ENCODE data around the gene PTPA. TPM values are rescaled to one million over a fixed set of nuclear protein-coding genes. Genes with fewer than 3 reads are reported as not detected.
A peak's percentile ranks its signal among the peaks of the same experiment; 100 is the strongest.
"Not testable (repeated sequence)": the region's sequence is repeated elsewhere in the genome, so short reads cannot be mapped to it uniquely, and the experiment has no call there.

The PTPA gene
- total RNA-seq, 1 donor from 2014 or later: 144 TPM

DNA sequence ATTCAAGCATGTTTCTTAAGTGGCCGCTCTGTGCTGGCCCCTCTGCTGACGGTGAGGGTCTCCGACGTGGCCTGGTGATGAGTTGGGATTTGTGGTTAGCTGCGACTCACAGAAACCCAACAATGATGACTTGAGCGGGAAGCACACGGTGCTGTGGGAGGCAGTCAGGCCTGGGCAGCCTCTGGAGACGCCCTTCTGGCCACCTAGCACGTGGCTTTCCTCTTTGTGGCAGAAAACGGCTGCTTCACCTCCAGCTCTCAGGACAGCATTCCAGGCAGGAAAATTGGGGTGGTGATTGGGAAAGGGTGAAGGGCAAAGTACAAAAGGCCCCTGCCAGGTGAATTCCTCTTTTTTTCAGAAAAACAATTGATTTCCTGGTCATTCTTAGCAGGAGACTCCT lies 84.4 kb downstream of the PTPA start:
- no peak overlapping the region for H3K27ac Mint-ChIP-seq (ENCODE audit: unreplicated experiment)
- no peaks in the 10 kb centered on the region for H3K27me3 Mint-ChIP-seq (ENCODE audit: low read depth)
- H3K36me3 Mint-ChIP-seq (ENCODE audit: low read depth): no peaks in the 10 kb centered on the region
- no peak for DNase-seq (ENCODE audit: low read depth, low spot score)
- H3K4me3 Mint-ChIP-seq: no peak overlapping the region
- peaks cover 2% of the 10 kb centered on the region for H3K9me3 Mint-ChIP-seq
- H3K4me1 Mint-ChIP-seq: peaks cover 23% of the 10 kb centered on the region
- TF ChIP-seq, protein P1, sequence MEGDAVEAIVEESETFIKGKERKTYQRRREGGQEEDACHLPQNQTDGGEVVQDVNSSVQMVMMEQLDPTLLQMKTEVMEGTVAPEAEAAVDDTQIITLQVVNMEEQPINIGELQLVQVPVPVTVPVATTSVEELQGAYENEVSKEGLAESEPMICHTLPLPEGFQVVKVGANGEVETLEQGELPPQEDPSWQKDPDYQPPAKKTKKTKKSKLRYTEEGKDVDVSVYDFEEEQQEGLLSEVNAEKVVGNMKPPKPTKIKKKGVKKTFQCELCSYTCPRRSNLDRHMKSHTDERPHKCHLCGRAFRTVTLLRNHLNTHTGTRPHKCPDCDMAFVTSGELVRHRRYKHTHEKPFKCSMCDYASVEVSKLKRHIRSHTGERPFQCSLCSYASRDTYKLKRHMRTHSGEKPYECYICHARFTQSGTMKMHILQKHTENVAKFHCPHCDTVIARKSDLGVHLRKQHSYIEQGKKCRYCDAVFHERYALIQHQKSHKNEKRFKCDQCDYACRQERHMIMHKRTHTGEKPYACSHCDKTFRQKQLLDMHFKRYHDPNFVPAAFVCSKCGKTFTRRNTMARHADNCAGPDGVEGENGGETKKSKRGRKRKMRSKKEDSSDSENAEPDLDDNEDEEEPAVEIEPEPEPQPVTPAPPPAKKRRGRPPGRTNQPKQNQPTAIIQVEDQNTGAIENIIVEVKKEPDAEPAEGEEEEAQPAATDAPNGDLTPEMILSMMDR (conservative IDR thresholded peaks at IDR 0.05): no peak

DNA sequence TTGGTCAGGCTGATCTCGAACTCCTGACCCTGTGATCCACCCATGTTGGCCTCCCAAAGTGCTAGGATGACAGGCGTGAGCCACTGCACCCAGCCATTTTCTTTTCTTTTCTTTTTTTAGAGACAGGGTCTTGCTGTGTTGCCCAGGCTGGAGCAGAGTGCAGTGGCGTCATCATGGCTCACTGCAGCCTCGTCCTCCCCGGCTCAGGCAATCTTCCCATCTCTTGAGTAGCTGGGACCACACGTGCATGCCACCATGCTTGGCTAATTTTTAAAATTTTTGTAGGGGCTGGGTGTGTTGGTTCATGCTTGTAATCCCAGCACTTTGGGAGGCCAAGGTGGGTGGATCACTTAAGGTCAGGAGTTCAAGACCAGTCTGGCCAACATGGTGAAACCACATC lies 85.8 kb downstream of the PTPA start:
- H3K9me3 Mint-ChIP-seq; H3K27ac Mint-ChIP-seq (ENCODE audit: unreplicated experiment); H3K4me3 Mint-ChIP-seq; DNase-seq (ENCODE audit: low read depth, low spot score); H3K36me3 Mint-ChIP-seq (ENCODE audit: low read depth); H3K27me3 Mint-ChIP-seq (ENCODE audit: low read depth): not testable (repeated sequence)
- peaks cover 23% of the 10 kb centered on the region for H3K4me1 Mint-ChIP-seq

DNA sequence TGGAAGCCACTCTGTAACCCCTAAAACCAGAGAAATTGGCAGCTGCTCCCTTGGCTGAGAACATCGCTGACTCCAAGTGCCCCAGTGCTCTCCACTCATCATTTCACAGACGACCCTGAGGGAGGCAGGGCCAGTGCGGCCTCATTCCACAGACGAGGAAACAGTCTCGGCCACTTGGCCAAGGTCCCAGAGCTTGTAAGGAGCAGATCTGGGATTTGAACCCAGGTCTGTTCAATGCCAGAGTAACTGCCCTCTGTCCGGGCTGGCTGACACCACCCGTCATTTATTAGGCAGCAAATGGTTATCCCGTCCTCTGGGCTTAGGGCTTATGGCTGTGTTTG lies 86.7 kb downstream of the PTPA start:
- Mint-ChIP-seq H3K36me3 (ENCODE audit: low read depth) (no peaks in the 10 kb centered on the region), H3K27me3 (ENCODE audit: low read depth) (no peaks in the 10 kb centered on the region), H3K4me1 (peaks cover 23% of the 10 kb centered on the region), H3K9me3 (no peaks in the 10 kb centered on the region), H3K27ac (ENCODE audit: unreplicated experiment) (peak overlapping the region; percentile 27), H3K4me3 (no peak overlapping the region)
- DNase-seq (ENCODE audit: low read depth, low spot score): no peak
- TF ChIP-seq, protein P1 (conservative IDR thresholded peaks at IDR 0.05): no peak

Other genes starting within 250 kb of the PTPA start
- gene KYAT1, start 229.5 kb upstream of the PTPA start, total RNA-seq: 17.7 and 17.9 TPM in 2 replicates
- gene LRRC8A, start 229.3 kb upstream of the PTPA start, total RNA-seq: 48.5 and 49.7 TPM in 2 replicates
- gene PHYHD1, start 190.4 kb upstream of the PTPA start, total RNA-seq: 3.9 and 5.0 TPM in 2 replicates
- gene DOLK, start 163.8 kb upstream of the PTPA start, total RNA-seq: 20.7 and 21.1 TPM in 2 replicates
- gene NUP188, start 163.7 kb upstream of the PTPA start, total RNA-seq: 128 TPM in 2 replicates
- gene SH3GLB2, start 83.1 kb upstream of the PTPA start, total RNA-seq: 71.7 and 76.1 TPM in 2 replicates
- 34.4 and 38.3 TPM in 2 replicates for gene MIGA2, start 74.8 kb upstream of the PTPA start, total RNA-seq
- gene DOLPP1, start 30.3 kb upstream of the PTPA start, total RNA-seq: 43.1 and 43.9 TPM in 2 replicates
- gene CRAT, start 622 bp upstream of the PTPA start, total RNA-seq: 24.9 and 26.0 TPM in 2 replicates
- 19.1 and 19.9 TPM in 2 replicates for gene IER5L, start 66.8 kb downstream of the PTPA start, total RNA-seq

Data from neural crest cell (in vitro differentiated cells).